Loucy (cell line): Measurements from ENCODE around the gene CASQ1.

ENCODE experiments used
- CTCF ChIP-seq: fragments of 200-600 bp; sonication (generic); conservative IDR thresholded peaks from 2 replicates; pipeline ENCODE4 v1.5.1; 2014; ENCODE audit warnings: mild to moderate bottlenecking, antibody characterized with exemption, low read length
- EZH2phosphoT487 ChIP-seq: fragments of 200-600 bp; IDR thresholded peaks from 2 replicates; pipeline ENCODE4 v1.6.1; 2018; ENCODE audit warnings: antibody characterized with exemption, mild to moderate bottlenecking, moderate library complexity, borderline replicate concordance

GRCh38 chr1:160232911-160233310 lies 42.5 kb downstream of the CASQ1 start:
- no peak for TF ChIP-seq CTCF
- no peak for TF ChIP-seq EZH2phosphoT487
